HepG2 (cell line): ENCODE data around the gene CSDE1. TPM values are rescaled to one million over a fixed set of nuclear protein-coding genes. Genes with fewer than 3 reads are reported as not detected.
A peak's percentile ranks its signal among the peaks of the same experiment; 100 is the strongest.

Experiments used
- AGO1 ChIP-seq: fragments of 200-400 bp; formaldehyde crosslinking; IDR thresholded peaks from 2 replicates; pipeline ENCODE4 v1.6.1; 2017; ENCODE audit warnings: mild to moderate bottlenecking, low read depth, low read length, moderate library complexity; ENCODE audit not compliant: poor library complexity, severe bottlenecking
- AHDC1 ChIP-seq: sonication (generic); formaldehyde crosslinking; IDR thresholded peaks from 2 replicates; pipeline ENCODE4 v1.5.1; 2020; ENCODE audit warnings: mild to moderate bottlenecking, missing genetic modification reagents, borderline replicate concordance
- ARID4A ChIP-seq: sonication (generic); formaldehyde crosslinking; IDR thresholded peaks from 2 replicates; pipeline ENCODE4 v1.5.0; 2020; ENCODE audit warnings: mild to moderate bottlenecking, missing genetic modification reagents, borderline replicate concordance
- BCL6 ChIP-seq: IDR thresholded peaks from 2 replicates; pipeline ENCODE4 v1.6.1; 2016; ENCODE audit warnings: missing genetic modification reagents, missing compliant biosample characterization
- CEBPB ChIP-seq: IDR thresholded peaks from 2 replicates; pipeline ENCODE4 v1.6.1; 2011; ENCODE audit warnings: low read depth, low read length, improper control_type of control experiment, borderline replicate concordance
- EHMT2 ChIP-seq: fragments of 200-600 bp; sonication (generic); IDR thresholded peaks from 2 replicates; pipeline ENCODE4 v1.7.0; 2017; ENCODE audit warnings: antibody characterized with exemption, low read depth, low read length, borderline replicate concordance
- MED1 ChIP-seq: sonication (generic); formaldehyde crosslinking; IDR thresholded peaks from 2 replicates; pipeline ENCODE4 v1.4.0; 2020; ENCODE audit warnings: missing genetic modification reagents
- NR2F6 ChIP-seq, 2 experiments: IDR thresholded peaks; 2 replicates each; pipeline ENCODE4 v1.6.1; 2016; ENCODE audit warnings: antibody characterized with exemption in 1 of 2, mild to moderate bottlenecking in 1 of 2
- PAXIP1 ChIP-seq: sonication (generic); formaldehyde crosslinking; conservative IDR thresholded peaks from 2 replicates; pipeline ENCODE4 v1.4.0; 2020; ENCODE audit warnings: mild to moderate bottlenecking, missing genetic modification reagents, moderate library complexity
- RCOR2 ChIP-seq: IDR thresholded peaks from 2 replicates; pipeline ENCODE4 v1.6.1; 2016; ENCODE audit warnings: missing biosample characterization, missing genetic modification reagents
- SP2 ChIP-seq: sonication (generic); formaldehyde crosslinking; IDR thresholded peaks from 2 replicates; pipeline ENCODE4 v1.5.1; 2020; ENCODE audit warnings: mild to moderate bottlenecking, missing genetic modification reagents
- ZMYM2 ChIP-seq: sonication (generic); formaldehyde crosslinking; IDR thresholded peaks from 2 replicates; pipeline ENCODE4 v1.8.0; 2022; ENCODE audit warnings: mild to moderate bottlenecking, missing genetic modification reagents
- ZNF20 ChIP-seq: sonication (generic); formaldehyde crosslinking; IDR thresholded peaks from 2 replicates; pipeline ENCODE4 v1.4.0; 2020; ENCODE audit warnings: mild to moderate bottlenecking, moderate library complexity, missing genetic modification reagents
- ZNF383 ChIP-seq: sonication (generic); formaldehyde crosslinking; IDR thresholded peaks from 2 replicates; pipeline ENCODE4 v1.4.0; 2020; ENCODE audit warnings: missing genetic modification reagents, mild to moderate bottlenecking, borderline replicate concordance
- ZNF652 ChIP-seq: IDR thresholded peaks from 2 replicates; pipeline ENCODE4 v1.6.1; 2016; ENCODE audit warnings: low read depth, borderline replicate concordance
- polyA plus RNA-seq, 8 experiments: library from polyadenylated mRNA; depleted of rRNA in 3 of 8; stranded (reverse) in 7 of 8; unstranded in 1 of 8; fragments of >200 nt; fragmentation: Illumina TruSeq in 4 of 8; extraction: Trizol in 4 of 8; gene quantifications; 2 replicates each; pipeline versions ENCODE4 v1.2.1 to v1.2.3, GENCODE V29; 2011 to 2016; ENCODE audit warnings: low read depth in 4 of 8, missing spikeins in 1 of 8, mixed read lengths in 1 of 8; ENCODE audit not compliant: insufficient read depth in 1 of 8
- total RNA-seq, 5 experiments: library from RNA; depleted of rRNA; stranded (reverse); fragments of >200 nt; fragmentation: Illumina TruSeq; extraction: Trizol; gene quantifications; 2 replicates each; pipeline ENCODE4 v1.2.3, GENCODE V29; 2016; ENCODE audit warnings: low read depth in 1 of 5

CSDE1 gene
- total and polyA plus RNA-seq, 2 of the 13 experiments (the other 11 are each of a cell fraction or from before 2014, with no cell fraction given): 150 to 313 TPM

- TF ChIP-seq ARID4A (CRISPR knock-in tag): no peak
- no peak for TF ChIP-seq BCL6
- peak; percentile 88 for TF ChIP-seq CEBPB
- no peak for TF ChIP-seq ZMYM2 (CRISPR knock-in tag)
- TF ChIP-seq SP2 (CRISPR knock-in tag): no peak
- TF ChIP-seq RCOR2: 0 out of 2 replicates have a peak, but pooled peaks have one; percentile 46
- no peak for TF ChIP-seq ZNF20 (CRISPR knock-in tag)
- no peak for TF ChIP-seq AGO1
- 0 out of 2 replicates have a peak, but pooled peaks have one; percentile 14 for TF ChIP-seq ZNF652
- TF ChIP-seq ZNF383 (CRISPR knock-in tag): no peak
- 0 out of 2 replicates have a peak, but pooled peaks have one; percentile 23 for TF ChIP-seq MED1 (CRISPR knock-in tag)
- TF ChIP-seq AHDC1 (CRISPR knock-in tag): peak; percentile 54; the same call in 1 of the 2 replicates
- TF ChIP-seq EHMT2: peak; percentile 94
- peak; percentile 41; the same call in 1 of the 2 replicates for TF ChIP-seq PAXIP1 (CRISPR knock-in tag)
- 0 out of 2 replicates have a peak, but pooled peaks have one; percentile 35 for TF ChIP-seq NR2F6 (IDR thresholded peaks at IDR 0.05)
- no peak for TF ChIP-seq NR2F6 (CRISPR knock-in tag; IDR thresholded peaks at IDR 0.05)
Measured at GRCh38 chr1:114720492-114720891, 37.3 kb downstream of the CSDE1 start (continued).
